ENCODE data around the gene SYT4. TPM values are rescaled to one million over a fixed set of nuclear protein-coding genes. Genes with fewer than 3 reads are reported as not detected.

SYT4 gene, protein sequence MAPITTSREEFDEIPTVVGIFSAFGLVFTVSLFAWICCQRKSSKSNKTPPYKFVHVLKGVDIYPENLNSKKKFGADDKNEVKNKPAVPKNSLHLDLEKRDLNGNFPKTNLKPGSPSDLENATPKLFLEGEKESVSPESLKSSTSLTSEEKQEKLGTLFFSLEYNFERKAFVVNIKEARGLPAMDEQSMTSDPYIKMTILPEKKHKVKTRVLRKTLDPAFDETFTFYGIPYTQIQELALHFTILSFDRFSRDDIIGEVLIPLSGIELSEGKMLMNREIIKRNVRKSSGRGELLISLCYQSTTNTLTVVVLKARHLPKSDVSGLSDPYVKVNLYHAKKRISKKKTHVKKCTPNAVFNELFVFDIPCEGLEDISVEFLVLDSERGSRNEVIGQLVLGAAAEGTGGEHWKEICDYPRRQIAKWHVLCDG
- total RNA-seq, result 1 to 10 TPM; 1.8 to 6.1 (median 4.5) TPM
- polyA plus RNA-seq, result 1 to 10 TPM in 1 of 3 donors, not detected in 2; 1.1 TPM

- DNase-seq, result no peak
- no peak within 1 kb of the TSS for H3K27ac ChIP-seq
- no peaks in the 10 kb centered on the region for H3K4me1 ChIP-seq
- peaks cover 0 to 16% (median 4%) of the 10 kb centered on the region in 3 donors for H3K27me3 ChIP-seq
- no peaks in the 10 kb centered on the region for H3K36me3 ChIP-seq
- no peaks in the 10 kb centered on the region for H3K9me3 ChIP-seq
- no peak within 1 kb of the TSS for H3K4me3 ChIP-seq
- WGBS, 2 donors, result 4 to 9% methylated on average over 20 of the region's 20 CpGs
- intact Hi-C loops (cut with DNase I), result no loop called here
- no peak for TF ChIP-seq EP300 (IDR thresholded peaks at IDR 0.05)
- TF ChIP-seq POLR2AphosphoS5 (IDR thresholded peaks at IDR 0.05), result no peak
- no peak for TF ChIP-seq POLR2A (IDR thresholded peaks at IDR 0.05)
- TF ChIP-seq, protein P1, sequence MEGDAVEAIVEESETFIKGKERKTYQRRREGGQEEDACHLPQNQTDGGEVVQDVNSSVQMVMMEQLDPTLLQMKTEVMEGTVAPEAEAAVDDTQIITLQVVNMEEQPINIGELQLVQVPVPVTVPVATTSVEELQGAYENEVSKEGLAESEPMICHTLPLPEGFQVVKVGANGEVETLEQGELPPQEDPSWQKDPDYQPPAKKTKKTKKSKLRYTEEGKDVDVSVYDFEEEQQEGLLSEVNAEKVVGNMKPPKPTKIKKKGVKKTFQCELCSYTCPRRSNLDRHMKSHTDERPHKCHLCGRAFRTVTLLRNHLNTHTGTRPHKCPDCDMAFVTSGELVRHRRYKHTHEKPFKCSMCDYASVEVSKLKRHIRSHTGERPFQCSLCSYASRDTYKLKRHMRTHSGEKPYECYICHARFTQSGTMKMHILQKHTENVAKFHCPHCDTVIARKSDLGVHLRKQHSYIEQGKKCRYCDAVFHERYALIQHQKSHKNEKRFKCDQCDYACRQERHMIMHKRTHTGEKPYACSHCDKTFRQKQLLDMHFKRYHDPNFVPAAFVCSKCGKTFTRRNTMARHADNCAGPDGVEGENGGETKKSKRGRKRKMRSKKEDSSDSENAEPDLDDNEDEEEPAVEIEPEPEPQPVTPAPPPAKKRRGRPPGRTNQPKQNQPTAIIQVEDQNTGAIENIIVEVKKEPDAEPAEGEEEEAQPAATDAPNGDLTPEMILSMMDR (IDR thresholded peaks at IDR 0.05), result no peak
These were observed at the start of gene SYT4 for GRCh38 chr18:43277164-43277600. Gene SYT4, minus strand, starts transcription at chr18:43277490. Its CDS starts 209 bp downstream, at chr18:43277281.

- intact Hi-C loops (cut with DNase I), result no loop called here
- DNase-seq, result no peak
- TF ChIP-seq, protein P1 (IDR thresholded peaks at IDR 0.05), result no peak
- TF ChIP-seq POLR2AphosphoS5 (IDR thresholded peaks at IDR 0.05), result no peak
- no peak for TF ChIP-seq POLR2A (IDR thresholded peaks at IDR 0.05)
- TF ChIP-seq EP300 (IDR thresholded peaks at IDR 0.05), result no peak
- 93 to 97% methylated on average over 1 of the region's 1 CpG for WGBS, 2 donors
- Histone ChIP-seq H3K27me3 (no peaks in the 10 kb centered on the region), H3K9me3 (no peaks in the 10 kb centered on the region), H3K4me1 (no peaks in the 10 kb centered on the region), H3K36me3 (no peaks in the 10 kb centered on the region), H3K27ac (no peak overlapping the region), H3K4me3 (no peak overlapping the region)
These were observed 44.8 kb upstream of the SYT4 start for GRCh38 chr18:43322132-43322531.

DNA sequence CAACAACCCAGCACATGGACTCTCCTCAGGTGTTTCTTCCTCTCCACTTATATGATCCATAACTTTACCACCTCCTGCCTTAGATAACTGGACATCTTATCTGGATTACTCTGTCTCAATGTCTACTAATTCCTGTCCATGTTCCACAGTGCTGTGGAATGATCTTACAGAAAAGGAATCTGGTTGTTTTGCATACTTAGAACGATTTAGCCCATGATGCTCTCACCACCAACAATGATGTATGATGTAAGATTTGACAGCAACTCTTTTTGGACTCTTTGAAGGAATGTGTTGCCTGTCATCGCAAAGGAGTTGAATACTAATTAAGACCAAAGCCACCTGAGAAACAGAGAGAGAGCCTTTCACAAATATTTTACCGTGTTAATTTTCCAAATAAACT lies 37.7 kb upstream of the SYT4 start:
- H3K4me1 ChIP-seq, result no peaks in the 10 kb centered on the region
- TF ChIP-seq, protein P1 (IDR thresholded peaks at IDR 0.05), result no peak
- no peak for TF ChIP-seq POLR2A (IDR thresholded peaks at IDR 0.05)
- no peak for TF ChIP-seq POLR2AphosphoS5 (IDR thresholded peaks at IDR 0.05)
- no peak for TF ChIP-seq EP300 (IDR thresholded peaks at IDR 0.05)
- H3K27me3 ChIP-seq, result no peaks in the 10 kb centered on the region
- 69 to 82% methylated on average over 3 of the region's 3 CpGs for WGBS, 2 donors
- no peaks in the 10 kb centered on the region for H3K36me3 ChIP-seq
- H3K4me3 ChIP-seq, result no peak overlapping the region
- H3K27ac ChIP-seq, result no peak overlapping the region
- no peaks in the 10 kb centered on the region for H3K9me3 ChIP-seq
- intact Hi-C loops (cut with DNase I), result no loop called here
- DNase-seq, result no peak

- no peak overlapping the region for H3K27ac ChIP-seq
- intact Hi-C loops (cut with DNase I), result no loop called here
- H3K4me3 ChIP-seq, result no peak overlapping the region
- 78 to 82% methylated on average over 1 of the region's 1 CpG for WGBS, 2 donors
- H3K4me1 ChIP-seq, result no peaks in the 10 kb centered on the region
- H3K27me3 ChIP-seq, result no peaks in the 10 kb centered on the region
- DNase-seq, result no peak
- no peaks in the 10 kb centered on the region for H3K36me3 ChIP-seq
- no peak for TF ChIP-seq POLR2A (IDR thresholded peaks at IDR 0.05)
- TF ChIP-seq EP300 (IDR thresholded peaks at IDR 0.05), result no peak
- TF ChIP-seq, protein P1 (IDR thresholded peaks at IDR 0.05), result no peak
- no peak for TF ChIP-seq POLR2AphosphoS5 (IDR thresholded peaks at IDR 0.05)
- no peaks in the 10 kb centered on the region for H3K9me3 ChIP-seq
These were observed 35.6 kb upstream of the SYT4 start for GRCh38 chr18:43312891-43313290.
